H1 (cell line): Measurements from ENCODE around the gene CXCL10.

ENCODE experiments used
- BRCA1 ChIP-seq: IDR thresholded peaks from 2 replicates; pipeline ENCODE4 v1.6.1; 2012; ENCODE audit warnings: low read depth, low read length, improper control_type of control experiment
- CEBPB ChIP-seq: IDR thresholded peaks from 2 replicates; pipeline ENCODE4 v1.6.1; 2012; ENCODE audit warnings: low read depth, low read length
- CREB1 ChIP-seq: IDR thresholded peaks from 2 replicates; pipeline ENCODE4 v1.6.1; 2012; ENCODE audit warnings: inconsistent platforms
- EGR1 ChIP-seq: IDR thresholded peaks from 2 replicates; pipeline ENCODE4 v1.6.1; 2011; ENCODE audit warnings: low read depth, low read length, borderline replicate concordance
- GABPA ChIP-seq: IDR thresholded peaks from 2 replicates; pipeline ENCODE4 v1.6.1; 2011; ENCODE audit warnings: mild to moderate bottlenecking, low read length, moderate library complexity, borderline replicate concordance; ENCODE audit not compliant: insufficient read depth
- POLR2A ChIP-seq, 2 experiments: IDR thresholded peaks; 1 replicate in 1 of 2; 2 replicates in 1 of 2; pipeline ENCODE4 v1.6.1; 2011; ENCODE audit warnings: low read depth in 2 of 2, low read length in 2 of 2, mild to moderate bottlenecking in 2 of 2; ENCODE audit errors: control extremely low read depth in 1 of 2
- RAD21 ChIP-seq, 2 experiments: IDR thresholded peaks in 1 of 2; conservative IDR thresholded peaks in 1 of 2; 2 replicates each; pipeline ENCODE4 v1.6.1; 2011; ENCODE audit warnings: low read depth in 2 of 2, low read length in 2 of 2, improper control_type of control experiment in 1 of 2, inconsistent platforms in 1 of 2, mild to moderate bottlenecking in 1 of 2, moderate library complexity in 1 of 2
- TF ChIP-seq, protein P1 (sequence below), 3 experiments: IDR thresholded peaks; 1 replicate in 2 of 3; 2 replicates in 1 of 3; pipeline versions ENCODE4 v1.5.1 to v1.6.1; 2011; ENCODE audit warnings: low read length in 3 of 3, mild to moderate bottlenecking in 3 of 3, inconsistent platforms in 2 of 3, low read depth in 1 of 3, moderate library complexity in 1 of 3; ENCODE audit not compliant: insufficient read depth in 1 of 3; ENCODE audit errors: control extremely low read depth in 1 of 3
- TF ChIP-seq, protein P2 (sequence below): IDR thresholded peaks from 2 replicates; pipeline ENCODE4 v1.6.1; 2012; ENCODE audit warnings: inconsistent platforms

DNA sequence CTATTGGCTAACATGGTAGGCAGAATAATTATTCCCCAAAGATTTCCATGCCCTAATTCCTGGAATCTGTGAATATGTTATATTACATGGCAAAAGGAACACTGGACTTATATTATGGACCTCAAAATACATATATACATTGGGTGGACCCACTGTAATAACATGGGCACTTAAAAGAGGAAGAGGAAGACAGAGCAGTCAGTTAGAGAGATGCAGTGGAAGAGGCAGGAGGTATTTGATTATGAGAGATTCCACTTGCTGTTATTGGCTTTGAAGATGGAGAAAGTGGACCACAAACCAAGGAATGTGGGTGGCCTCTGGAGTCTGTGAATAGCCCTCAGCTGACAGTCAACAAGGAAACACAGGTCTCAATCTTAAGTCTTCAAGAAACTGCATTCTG is 37.2 kb upstream of the CXCL10 start:
- TF ChIP-seq BRCA1 (no peak), GABPA (no peak), CREB1 (no peak), EGR1 (no peak), CEBPB (no peak), RAD21 (IDR thresholded peaks at IDR 0.05 in 1 of 2, conservative IDR thresholded peaks at IDR 0.05 in 1 of 2; ENCODE audit: low read depth in 2 of 2, low read length in 2 of 2) (no peak), POLR2A (IDR thresholded peaks at IDR 0.05; ENCODE audit: control extremely low read depth in 1 of 2, low read depth in 2 of 2, low read length in 2 of 2) (no peak)
- TF ChIP-seq, protein P1, sequence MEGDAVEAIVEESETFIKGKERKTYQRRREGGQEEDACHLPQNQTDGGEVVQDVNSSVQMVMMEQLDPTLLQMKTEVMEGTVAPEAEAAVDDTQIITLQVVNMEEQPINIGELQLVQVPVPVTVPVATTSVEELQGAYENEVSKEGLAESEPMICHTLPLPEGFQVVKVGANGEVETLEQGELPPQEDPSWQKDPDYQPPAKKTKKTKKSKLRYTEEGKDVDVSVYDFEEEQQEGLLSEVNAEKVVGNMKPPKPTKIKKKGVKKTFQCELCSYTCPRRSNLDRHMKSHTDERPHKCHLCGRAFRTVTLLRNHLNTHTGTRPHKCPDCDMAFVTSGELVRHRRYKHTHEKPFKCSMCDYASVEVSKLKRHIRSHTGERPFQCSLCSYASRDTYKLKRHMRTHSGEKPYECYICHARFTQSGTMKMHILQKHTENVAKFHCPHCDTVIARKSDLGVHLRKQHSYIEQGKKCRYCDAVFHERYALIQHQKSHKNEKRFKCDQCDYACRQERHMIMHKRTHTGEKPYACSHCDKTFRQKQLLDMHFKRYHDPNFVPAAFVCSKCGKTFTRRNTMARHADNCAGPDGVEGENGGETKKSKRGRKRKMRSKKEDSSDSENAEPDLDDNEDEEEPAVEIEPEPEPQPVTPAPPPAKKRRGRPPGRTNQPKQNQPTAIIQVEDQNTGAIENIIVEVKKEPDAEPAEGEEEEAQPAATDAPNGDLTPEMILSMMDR (IDR thresholded peaks at IDR 0.05; ENCODE audit: control extremely low read depth in 1 of 3, insufficient read depth in 1 of 3, low read depth in 1 of 3, low read length in 3 of 3) = no peak
- TF ChIP-seq, protein P2, sequence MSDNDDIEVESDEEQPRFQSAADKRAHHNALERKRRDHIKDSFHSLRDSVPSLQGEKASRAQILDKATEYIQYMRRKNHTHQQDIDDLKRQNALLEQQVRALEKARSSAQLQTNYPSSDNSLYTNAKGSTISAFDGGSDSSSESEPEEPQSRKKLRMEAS = no peak
